PC-9 (cell line): Measurements from ENCODE around the gene ARHGEF40.

ENCODE experiments used
- EZH2 ChIP-seq: fragments of 200-600 bp; sonication (generic); IDR thresholded peaks from 2 replicates; pipeline ENCODE4 v1.8.0; 2017; ENCODE audit warnings: antibody characterized with exemption, low read depth
- TF ChIP-seq, protein P1 (sequence below): fragments of 200-600 bp; sonication (generic); conservative IDR thresholded peaks from 2 replicates; pipeline ENCODE4 v1.6.1; 2017; ENCODE audit warnings: mixed run types, antibody characterized with exemption, mild to moderate bottlenecking, moderate library complexity

DNA sequence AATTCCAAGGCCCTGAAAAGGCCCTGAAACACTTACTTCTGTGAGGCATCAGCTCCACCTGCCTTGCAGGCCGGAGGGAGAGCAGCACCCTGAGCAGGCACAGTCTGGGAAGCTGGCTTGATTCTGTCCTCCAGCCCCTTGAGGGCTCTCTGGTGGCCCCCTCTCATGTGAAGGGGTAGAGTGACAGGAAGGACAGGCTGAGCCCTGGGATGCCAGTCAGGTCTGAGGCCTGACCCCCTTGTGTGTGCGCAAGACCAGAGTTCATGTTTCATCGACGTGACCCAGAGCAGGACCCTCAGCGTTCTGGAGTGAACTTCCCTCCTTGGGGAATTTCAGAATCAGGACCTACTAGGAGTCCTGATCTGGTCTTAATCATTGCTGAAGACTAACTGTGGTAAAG is 11.2 kb upstream of the ARHGEF40 start:
- TF ChIP-seq, protein P1, sequence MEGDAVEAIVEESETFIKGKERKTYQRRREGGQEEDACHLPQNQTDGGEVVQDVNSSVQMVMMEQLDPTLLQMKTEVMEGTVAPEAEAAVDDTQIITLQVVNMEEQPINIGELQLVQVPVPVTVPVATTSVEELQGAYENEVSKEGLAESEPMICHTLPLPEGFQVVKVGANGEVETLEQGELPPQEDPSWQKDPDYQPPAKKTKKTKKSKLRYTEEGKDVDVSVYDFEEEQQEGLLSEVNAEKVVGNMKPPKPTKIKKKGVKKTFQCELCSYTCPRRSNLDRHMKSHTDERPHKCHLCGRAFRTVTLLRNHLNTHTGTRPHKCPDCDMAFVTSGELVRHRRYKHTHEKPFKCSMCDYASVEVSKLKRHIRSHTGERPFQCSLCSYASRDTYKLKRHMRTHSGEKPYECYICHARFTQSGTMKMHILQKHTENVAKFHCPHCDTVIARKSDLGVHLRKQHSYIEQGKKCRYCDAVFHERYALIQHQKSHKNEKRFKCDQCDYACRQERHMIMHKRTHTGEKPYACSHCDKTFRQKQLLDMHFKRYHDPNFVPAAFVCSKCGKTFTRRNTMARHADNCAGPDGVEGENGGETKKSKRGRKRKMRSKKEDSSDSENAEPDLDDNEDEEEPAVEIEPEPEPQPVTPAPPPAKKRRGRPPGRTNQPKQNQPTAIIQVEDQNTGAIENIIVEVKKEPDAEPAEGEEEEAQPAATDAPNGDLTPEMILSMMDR: no peak
- TF ChIP-seq EZH2: no peak
